ENCODE data around the gene DCBLD1. TPM values are rescaled to one million over a fixed set of nuclear protein-coding genes. Genes with fewer than 3 reads are reported as not detected.

Gene DCBLD1
- total and polyA plus RNA-seq, 7 donors = 2.0 to 9.0 (median 4.0) TPM

DNA sequence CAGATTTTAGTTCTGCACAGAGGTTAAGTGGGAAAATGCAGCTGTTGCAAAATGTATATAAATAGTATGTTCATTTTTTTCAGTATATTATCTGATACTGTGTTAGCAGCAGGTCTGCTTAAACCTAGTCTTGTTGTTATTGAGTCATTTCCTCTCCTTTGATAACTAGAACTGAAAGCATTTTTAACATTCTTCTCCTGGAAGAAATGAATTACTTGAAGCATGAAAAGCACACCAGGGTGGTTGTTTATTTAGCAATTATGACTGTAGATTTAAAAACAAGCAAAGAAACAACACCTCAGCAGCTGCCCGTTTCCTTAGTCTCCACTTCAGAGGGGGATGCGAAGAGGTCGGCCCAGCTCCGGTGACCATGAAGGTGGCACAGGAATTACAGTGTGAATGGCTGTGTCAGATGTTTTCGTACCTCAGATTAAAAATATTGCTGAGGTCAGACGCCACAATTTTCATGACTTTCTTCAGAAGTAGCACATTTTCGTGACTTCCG lies 66.4 kb downstream of the DCBLD1 start:
- H3K36me3 ChIP-seq (ENCODE audit: insufficient read depth in 1 of 2, low read depth in 1 of 2) = peaks cover 3 to 8% of the 10 kb centered on the region in 2 donors
- peak overlapping the region; percentile 85 for H3K27ac ChIP-seq
- no peaks in the 10 kb centered on the region for H3K27me3 ChIP-seq (ENCODE audit: insufficient read depth in 3 of 3, low read length in 2 of 3)
- no peaks in the 10 kb centered on the region for H3K9me3 ChIP-seq
- ATAC-seq (no peak), DNase-seq (no peak)
- peak overlapping the region; percentile 72 for H3K4me3 ChIP-seq
- intact Hi-C loops (cut with DNase I) = loop anchor here in 1 of 2 donors (5.0 kb wide), 1 partner anchor 67 kb away; the partner anchor contains the start of gene DCBLD1
- 79 to 89% (median 81%) methylated on average over 8 of the region's 8 CpGs for WGBS, 3 donors
- H3K4me1 ChIP-seq = peaks cover 2% of the 10 kb centered on the region
- TF ChIP-seq, protein P1, sequence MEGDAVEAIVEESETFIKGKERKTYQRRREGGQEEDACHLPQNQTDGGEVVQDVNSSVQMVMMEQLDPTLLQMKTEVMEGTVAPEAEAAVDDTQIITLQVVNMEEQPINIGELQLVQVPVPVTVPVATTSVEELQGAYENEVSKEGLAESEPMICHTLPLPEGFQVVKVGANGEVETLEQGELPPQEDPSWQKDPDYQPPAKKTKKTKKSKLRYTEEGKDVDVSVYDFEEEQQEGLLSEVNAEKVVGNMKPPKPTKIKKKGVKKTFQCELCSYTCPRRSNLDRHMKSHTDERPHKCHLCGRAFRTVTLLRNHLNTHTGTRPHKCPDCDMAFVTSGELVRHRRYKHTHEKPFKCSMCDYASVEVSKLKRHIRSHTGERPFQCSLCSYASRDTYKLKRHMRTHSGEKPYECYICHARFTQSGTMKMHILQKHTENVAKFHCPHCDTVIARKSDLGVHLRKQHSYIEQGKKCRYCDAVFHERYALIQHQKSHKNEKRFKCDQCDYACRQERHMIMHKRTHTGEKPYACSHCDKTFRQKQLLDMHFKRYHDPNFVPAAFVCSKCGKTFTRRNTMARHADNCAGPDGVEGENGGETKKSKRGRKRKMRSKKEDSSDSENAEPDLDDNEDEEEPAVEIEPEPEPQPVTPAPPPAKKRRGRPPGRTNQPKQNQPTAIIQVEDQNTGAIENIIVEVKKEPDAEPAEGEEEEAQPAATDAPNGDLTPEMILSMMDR (IDR thresholded peaks at IDR 0.05) = no peak

DNA sequence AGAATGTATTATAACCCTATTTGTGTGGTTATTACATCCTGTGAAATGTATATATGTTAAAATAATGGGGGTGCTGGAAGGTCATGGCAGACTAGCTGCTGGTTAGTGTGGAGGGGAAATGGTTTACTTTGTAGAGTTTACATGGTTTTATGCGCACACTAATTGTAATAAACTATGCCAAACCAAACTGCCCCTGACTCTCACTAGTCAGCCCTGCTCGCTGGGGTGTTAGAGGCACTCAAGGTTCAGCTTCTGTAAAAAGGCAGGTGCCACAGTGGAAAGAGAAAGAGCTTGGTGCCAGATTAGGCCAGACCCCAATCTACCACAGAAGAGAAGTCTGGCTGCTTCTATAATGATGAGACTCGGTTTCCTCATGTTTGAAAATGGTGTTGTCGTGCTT lies 67.1 kb downstream of the DCBLD1 start:
- H3K27ac ChIP-seq = peak overlapping the region; percentile 10
- ATAC-seq (no peak), DNase-seq (no peak)
- WGBS, 3 donors = 95 to 98% (median 97%) methylated on average over 4 of the region's 4 CpGs
- peak overlapping the region; percentile 72 for H3K4me3 ChIP-seq
- intact Hi-C loops (cut with DNase I) = loop anchor here in 1 of 2 donors (5.0 kb wide), 1 partner anchor 67 kb away; the partner anchor contains the start of gene DCBLD1
- H3K4me1 ChIP-seq = peaks cover 2% of the 10 kb centered on the region
- H3K9me3 ChIP-seq = no peaks in the 10 kb centered on the region
- H3K27me3 ChIP-seq (ENCODE audit: insufficient read depth in 3 of 3, low read length in 2 of 3) = no peaks in the 10 kb centered on the region
- TF ChIP-seq, protein P1 (IDR thresholded peaks at IDR 0.05) = no peak
- peaks cover under 1 to 3% of the 10 kb centered on the region in 2 donors for H3K36me3 ChIP-seq (ENCODE audit: insufficient read depth in 1 of 2, low read depth in 1 of 2)

DNA sequence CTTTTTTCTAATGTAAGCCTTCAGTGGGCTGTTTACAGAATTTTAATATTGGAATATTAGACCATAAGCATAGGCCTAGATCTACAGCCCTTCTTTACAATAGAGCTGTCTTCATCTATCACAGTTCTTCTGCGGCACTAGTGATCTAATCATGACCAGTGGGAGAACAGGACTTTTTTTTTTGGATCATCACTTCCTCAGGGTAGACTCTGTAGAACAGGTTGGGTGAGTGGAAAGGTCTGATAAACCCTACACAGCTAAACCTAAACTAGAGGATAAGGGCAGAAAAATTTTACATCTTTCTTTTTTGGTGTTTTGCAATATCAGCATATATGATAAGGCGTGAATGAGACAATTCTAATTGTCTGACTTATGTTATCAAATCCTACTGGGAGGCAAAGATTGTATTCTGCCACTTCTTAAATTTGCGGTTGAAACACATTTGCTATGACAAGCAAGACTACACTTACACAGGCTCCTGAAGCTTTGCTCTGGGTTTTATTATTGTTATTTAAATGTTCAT lies 67.7 kb downstream of the DCBLD1 start:
- Histone ChIP-seq H3K9me3 (no peaks in the 10 kb centered on the region), H3K4me1 (peaks cover 2% of the 10 kb centered on the region), H3K27me3 (ENCODE audit: insufficient read depth in 3 of 3, low read length in 2 of 3) (no peaks in the 10 kb centered on the region), H3K4me3 (no peak overlapping the region), H3K36me3 (ENCODE audit: insufficient read depth in 1 of 2, low read depth in 1 of 2) (peaks cover 0 to 3% of the 10 kb centered on the region in 2 donors), H3K27ac (no peak overlapping the region)
- ATAC-seq (no peak), DNase-seq (no peak)
- WGBS, 3 donors = 96 to 99% (median 99%) methylated on average over 3 of the region's 3 CpGs
- TF ChIP-seq, protein P1 (IDR thresholded peaks at IDR 0.05) = no peak
- intact Hi-C loops (cut with DNase I) = no loop called here

DNA sequence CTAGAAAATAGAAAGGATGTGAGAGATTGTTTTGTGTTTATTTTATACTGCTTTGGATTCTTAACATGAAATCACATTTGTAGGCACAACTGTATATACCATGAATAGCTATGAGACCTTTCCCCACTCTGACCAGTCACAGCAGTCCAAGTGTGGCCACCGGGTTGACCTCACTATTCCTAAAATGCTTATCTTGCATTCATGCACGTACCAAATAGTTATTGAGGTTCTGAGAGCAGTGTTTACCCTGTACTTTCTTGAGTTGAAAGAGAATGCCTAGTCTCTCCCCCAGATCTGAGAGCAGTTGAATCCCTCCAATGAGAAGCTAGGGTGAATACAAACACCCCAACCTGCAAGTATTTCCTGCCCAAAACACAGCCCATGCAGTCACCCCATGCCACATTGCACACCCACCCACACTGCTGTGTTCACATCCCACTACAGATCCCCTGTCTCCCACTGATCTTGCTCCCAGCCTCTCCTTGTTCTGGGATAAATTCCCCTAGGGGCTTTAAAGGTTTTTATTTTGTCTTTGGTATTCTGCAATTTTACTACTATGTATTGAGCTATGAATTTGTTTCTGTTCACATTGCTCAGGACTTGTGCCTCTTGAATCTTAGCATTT lies 68.3 kb downstream of the DCBLD1 start:
- DNase-seq (no peak), ATAC-seq (no peak)
- intact Hi-C loops (cut with DNase I) = no loop called here
- no peak overlapping the region for H3K27ac ChIP-seq
- TF ChIP-seq, protein P1 (IDR thresholded peaks at IDR 0.05) = no peak
- H3K4me3 ChIP-seq = no peak overlapping the region
- no peaks in the 10 kb centered on the region for H3K9me3 ChIP-seq
- H3K4me1 ChIP-seq = peaks cover 4% of the 10 kb centered on the region
- H3K36me3 ChIP-seq (ENCODE audit: insufficient read depth in 1 of 2, low read depth in 1 of 2) = peaks cover 0 to 3% of the 10 kb centered on the region in 2 donors
- no peaks in the 10 kb centered on the region for H3K27me3 ChIP-seq (ENCODE audit: insufficient read depth in 3 of 3, low read length in 2 of 3)
- WGBS, 3 donors = 47 to 72% (median 48%) methylated on average over 2 of the region's 2 CpGs

Data from psoas muscle (tissue), 8 donors.